ENCODE results near the gene CCDC86. TPM values are rescaled to one million over a fixed set of nuclear protein-coding genes. Genes with fewer than 3 reads are reported as not detected.

CCDC86 gene
- total RNA-seq, 2 donors from 2014 or later = 7.3 to 14.4 TPM

Other genes starting within 250 kb of the CCDC86 start
- gene MS4A8, start 142.5 kb upstream of the CCDC86 start, total RNA-seq = 10 to 100 TPM; 25.0 to 51.0 TPM
- not detected for gene MS4A18, start 117.4 kb upstream of the CCDC86 start, total RNA-seq
- gene MS4A15, start 85.2 kb upstream of the CCDC86 start, total RNA-seq = not detected
- 1 to 10 TPM in 1 of 2 donors, under 1 TPM in 1; 0.12 to 1.1 TPM for gene MS4A10, start 56.8 kb upstream of the CCDC86 start, total RNA-seq
- 1 to 10 TPM; 4.6 to 6.4 TPM for gene PTGDR2, start 13.8 kb downstream of the CCDC86 start, total RNA-seq
- gene ZP1, start 25.4 kb downstream of the CCDC86 start, total RNA-seq = under 1 TPM in 1 of 2 donors, not detected in 1; 0.17 TPM
- 10 to 100 TPM; 55.8 to 58.8 TPM for gene PRPF19, start 64.5 kb downstream of the CCDC86 start, total RNA-seq
- gene TMEM109, start 72.0 kb downstream of the CCDC86 start, total RNA-seq = 10 to 100 TPM; 32.0 to 39.7 TPM
- gene TMEM132A, start 82.3 kb downstream of the CCDC86 start, total RNA-seq = 1 to 10 TPM; 7.8 to 9.2 TPM
- gene SLC15A3, start 110.1 kb downstream of the CCDC86 start, total RNA-seq = 10 to 100 TPM in 1 of 2 donors, 1 to 10 TPM in 1; 8.6 to 15.1 TPM
- 1 to 10 TPM in 1 of 2 donors, under 1 TPM in 1; 0.67 to 1.9 TPM for gene CD6, start 129.6 kb downstream of the CCDC86 start, total RNA-seq

Measured in left colon (tissue), 2 donors.